Calu3 (cell line): ENCODE data around the gene CBR4. TPM values are rescaled to one million over a fixed set of nuclear protein-coding genes. Genes with fewer than 3 reads are reported as not detected.

ENCODE experiments used
- BruUV-seq: library from RNA; stranded (reverse); fragments of 400-500 nt; replicated peaks from 2 replicates; lab custom pipeline; 2021; lab: Mats Ljungman, UMichigan
- CTCF ChIA-PET: fragments of 300-600 bp; sonication (Branson Sonifier 250); formaldehyde crosslinking; loops from one replicate; lab custom pipeline; 2022; ENCODE audit warnings: antibody characterized with exemption; lab: Charles Lee
- DNase-seq: peaks from one replicate; pipeline ENCODE4 v3.0.0; 2022
- H3K27ac Mint-ChIP-seq: one replicate; pipeline ENCODE4 v1.8.0; 2022; ENCODE audit warnings: mixed read lengths; ENCODE audit not compliant: unreplicated experiment
- H3K27me3 Mint-ChIP-seq: one replicate; pipeline ENCODE4 v1.8.0; 2022; ENCODE audit warnings: mixed read lengths; ENCODE audit not compliant: unreplicated experiment
- H3K36me3 Mint-ChIP-seq: one replicate; pipeline ENCODE4 v1.8.0; 2022; ENCODE audit warnings: mild to moderate bottlenecking, moderate library complexity, mixed read lengths; ENCODE audit not compliant: insufficient read depth, unreplicated experiment
- H3K4me1 Mint-ChIP-seq: one replicate; pipeline ENCODE4 v1.8.0; 2022; ENCODE audit warnings: mild to moderate bottlenecking, low read depth, mixed read lengths; ENCODE audit not compliant: unreplicated experiment
- H3K4me3 Mint-ChIP-seq: one replicate; pipeline ENCODE4 v1.8.0; 2022; ENCODE audit warnings: mild to moderate bottlenecking, low read depth, moderate library complexity, mixed read lengths; ENCODE audit not compliant: unreplicated experiment
- H3K9me3 Mint-ChIP-seq: one replicate; pipeline ENCODE4 v1.8.0; 2022; ENCODE audit warnings: low read depth, mixed read lengths; ENCODE audit not compliant: unreplicated experiment
- CTCF ChIP-seq: fragments of 200-600 bp; IDR thresholded peaks from one replicate; pipeline ENCODE4 v1.8.0; 2022; ENCODE audit warnings: antibody characterized with exemption; ENCODE audit not compliant: unreplicated experiment
- intact Hi-C: fragments of 100-400 bp; cut with micrococcal nuclease; formaldehyde crosslinking; loops from one replicate; pipeline ENCODE4 v1.10.0; 2022; ENCODE audit not compliant: unreplicated experiment
- total RNA-seq: library from RNA; stranded (reverse); gene quantifications from 2 replicates; pipeline ENCODE4 v1.2.3, GENCODE V29; 2022

CBR4 gene
- total RNA-seq, 1 experiment from 2014 or later: 18.1 TPM

DNA sequence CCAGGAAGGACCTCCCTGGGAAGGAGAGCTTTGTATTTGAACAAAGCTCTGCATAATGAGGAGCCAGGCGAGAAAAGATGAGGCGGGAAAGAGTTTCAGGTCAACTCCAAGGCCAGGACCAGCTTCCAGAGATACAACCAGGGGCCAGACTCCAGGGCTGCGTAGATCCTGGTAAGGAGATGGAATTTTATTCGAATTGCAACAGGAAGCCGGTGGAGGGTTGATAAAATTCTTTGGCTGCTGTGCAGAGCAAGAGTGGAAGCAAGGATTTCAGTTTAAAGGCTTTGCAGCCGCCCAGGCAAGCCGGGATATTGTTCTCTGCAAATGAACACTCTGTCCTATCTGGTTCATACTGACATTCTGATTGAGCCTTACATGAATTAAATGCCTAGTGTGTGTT lies 40.2 kb upstream of the CBR4 start:
- CTCF ChIA-PET: no interaction called here
- intact Hi-C loops: no loop called here
- BruUV-seq: no TSS peak

GRCh38 chr4:169048868-169049414 lies 38.9 kb upstream of the CBR4 start:
- Mint-ChIP-seq H3K4me3 (no peak overlapping the region), H3K9me3 (no peaks in the 10 kb centered on the region), H3K27me3 (no peaks in the 10 kb centered on the region), H3K4me1 (no peaks in the 10 kb centered on the region), H3K27ac (no peak overlapping the region), H3K36me3 (no peaks in the 10 kb centered on the region)
- TF ChIP-seq CTCF: no peak
- BruUV-seq: no TSS peak
- CTCF ChIA-PET: no interaction called here
- intact Hi-C loops: no loop called here
- no peak for DNase-seq

More for the DNA sequence above, 40.2 kb upstream of the CBR4 start:
- Mint-ChIP-seq H3K36me3 (no peaks in the 10 kb centered on the region), H3K4me1 (no peaks in the 10 kb centered on the region), H3K9me3 (no peaks in the 10 kb centered on the region), H3K4me3 (no peak overlapping the region), H3K27ac (no peak overlapping the region), H3K27me3 (no peaks in the 10 kb centered on the region)
- TF ChIP-seq CTCF: no peak
- DNase-seq: no peak

DNA sequence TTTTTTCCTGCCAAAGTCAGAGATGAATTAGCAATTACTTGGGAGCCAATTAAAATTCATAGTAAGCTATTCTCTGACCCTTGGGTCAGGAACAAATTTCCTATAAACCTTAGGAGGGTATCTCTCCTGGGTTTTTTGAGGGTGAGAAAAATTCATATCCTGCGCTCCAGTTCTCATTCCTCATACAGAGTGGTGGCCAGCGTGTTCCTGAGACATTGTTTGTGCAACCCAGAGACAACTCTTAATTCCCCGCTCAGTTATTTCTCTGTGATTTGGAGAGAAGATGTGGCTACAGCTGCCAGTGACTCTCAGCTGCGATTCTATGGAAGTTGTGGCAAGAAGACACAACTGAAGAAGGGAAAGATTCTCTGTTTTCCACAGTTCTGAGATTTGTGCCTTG lies 37.9 kb upstream of the CBR4 start:
- BruUV-seq: no TSS peak
- no peak for TF ChIP-seq CTCF
- no peak for DNase-seq
- no peaks in the 10 kb centered on the region for H3K36me3 Mint-ChIP-seq
- CTCF ChIA-PET: no interaction called here
- no peak overlapping the region for H3K27ac Mint-ChIP-seq
- no peaks in the 10 kb centered on the region for H3K27me3 Mint-ChIP-seq
- no peaks in the 10 kb centered on the region for H3K4me1 Mint-ChIP-seq
- no peaks in the 10 kb centered on the region for H3K9me3 Mint-ChIP-seq
- H3K4me3 Mint-ChIP-seq: no peak overlapping the region
- intact Hi-C loops: no loop called here

- Mint-ChIP-seq H3K9me3 (no peaks in the 10 kb centered on the region), H3K27ac (no peak overlapping the region), H3K36me3 (no peaks in the 10 kb centered on the region), H3K4me3 (no peak overlapping the region), H3K27me3 (no peaks in the 10 kb centered on the region), H3K4me1 (no peaks in the 10 kb centered on the region)
- TF ChIP-seq CTCF: no peak
- BruUV-seq: no TSS peak
- intact Hi-C loops: no loop called here
- CTCF ChIA-PET: interaction anchor here (0.7 kb wide), 1 partner anchor 70 kb away, joined by 3 read pairs; no protein-coding TSS in a partner anchor
- DNase-seq: no peak
Measured at GRCh38 chr4:169045862-169046584, 36.0 kb upstream of the CBR4 start.
